Effector CD8-positive, alpha-beta T cell (primary cell): ENCODE data around the gene ARHGEF37.

Experiments used
- DNase-seq: peaks from one replicate; lab custom pipeline; 2025; lab: John Stamatoyannopoulos, UW

The ARHGEF37 gene

GRCh38 chr5:149603210-149603609 is 21.9 kb downstream of the ARHGEF37 start:
- DNase-seq, result no peak

GRCh38 chr5:149603920-149604319 is 22.6 kb downstream of the ARHGEF37 start:
- no peak for DNase-seq

DNA sequence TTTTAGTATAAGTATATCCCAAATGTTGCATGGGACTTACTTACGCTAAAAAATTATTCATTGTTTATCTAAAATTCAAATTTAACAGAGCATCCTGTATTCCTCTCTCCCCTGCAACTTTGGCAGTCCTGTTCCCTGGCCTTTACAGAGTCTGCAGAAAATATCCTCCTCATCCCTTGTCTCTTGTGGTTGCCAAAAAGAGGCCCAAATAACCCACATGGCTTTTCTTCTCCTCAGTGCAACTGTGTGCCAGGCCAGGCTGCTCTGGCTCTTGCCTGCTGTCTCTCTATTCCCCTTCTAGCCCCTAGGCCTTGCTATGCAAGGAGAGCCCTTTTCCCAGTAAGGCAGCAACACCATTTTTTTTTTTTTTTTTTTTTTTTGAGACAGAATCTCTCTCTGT is 23.0 kb downstream of the ARHGEF37 start:
- DNase-seq, result no peak

DNA sequence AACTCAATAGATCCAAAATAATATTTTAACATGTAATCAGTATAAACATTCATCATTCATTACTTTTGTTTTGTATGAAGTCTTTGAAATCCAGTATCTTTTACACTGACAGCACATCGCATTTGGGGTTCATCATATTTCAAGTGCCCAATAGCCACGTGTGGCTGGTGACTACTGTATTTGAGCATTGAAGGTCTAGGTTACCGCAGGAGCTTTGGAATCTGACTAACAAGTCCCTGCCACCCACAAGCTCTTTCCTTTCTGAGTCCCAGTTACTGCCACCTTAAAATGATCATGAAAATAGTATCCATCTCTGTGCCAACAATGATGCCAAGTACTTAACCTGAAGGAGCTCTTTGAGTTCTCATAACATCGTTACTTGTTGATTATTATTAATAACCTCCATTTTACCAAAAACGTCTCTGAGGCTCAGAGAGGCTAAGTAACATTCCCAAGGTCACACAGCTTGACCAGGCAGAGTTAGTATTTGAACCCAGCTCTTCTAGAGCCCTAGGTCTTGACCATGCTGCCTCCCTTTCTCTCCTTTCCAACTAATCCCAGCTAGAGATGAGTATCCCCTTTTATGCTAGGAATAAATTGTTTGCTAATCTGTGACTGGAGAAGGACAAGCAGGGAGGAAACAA is 24.2 kb downstream of the ARHGEF37 start:
- no peak for DNase-seq

- DNase-seq, result no peak
Observed at GRCh38 chr5:149605998-149606724, 24.9 kb downstream of the ARHGEF37 start.

- DNase-seq, result no peak
Observed at GRCh38 chr5:149608936-149609545, 27.7 kb downstream of the ARHGEF37 start.

DNA sequence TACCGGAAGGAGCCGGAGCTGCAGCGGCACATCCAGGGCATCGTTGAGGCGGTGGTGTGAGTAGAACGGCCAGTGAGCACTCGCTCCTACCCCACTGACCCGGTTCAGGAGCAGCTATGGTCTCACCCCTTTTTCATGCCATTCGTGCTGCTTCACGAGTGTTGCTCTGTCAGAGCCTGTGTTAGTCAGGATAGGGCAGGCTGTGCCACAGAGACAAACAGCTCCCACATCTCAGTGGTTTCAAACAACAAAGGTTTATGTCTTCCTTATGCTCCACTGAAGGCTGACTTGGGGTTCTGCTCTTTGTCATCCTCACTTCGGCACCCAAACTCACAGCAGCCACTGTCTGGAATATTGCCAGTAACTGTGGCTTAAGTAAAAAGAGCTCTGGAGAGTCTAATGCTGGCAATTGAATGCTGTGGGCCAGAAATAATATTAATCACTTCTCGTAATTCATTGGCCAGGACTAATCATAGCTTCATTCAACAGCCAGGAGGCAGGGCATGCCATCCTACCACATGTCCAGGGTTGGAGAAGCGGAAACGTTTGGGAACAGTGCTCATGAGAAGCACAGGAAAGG is 28.4 kb downstream of the ARHGEF37 start:
- DNase-seq, result no peak

DNA sequence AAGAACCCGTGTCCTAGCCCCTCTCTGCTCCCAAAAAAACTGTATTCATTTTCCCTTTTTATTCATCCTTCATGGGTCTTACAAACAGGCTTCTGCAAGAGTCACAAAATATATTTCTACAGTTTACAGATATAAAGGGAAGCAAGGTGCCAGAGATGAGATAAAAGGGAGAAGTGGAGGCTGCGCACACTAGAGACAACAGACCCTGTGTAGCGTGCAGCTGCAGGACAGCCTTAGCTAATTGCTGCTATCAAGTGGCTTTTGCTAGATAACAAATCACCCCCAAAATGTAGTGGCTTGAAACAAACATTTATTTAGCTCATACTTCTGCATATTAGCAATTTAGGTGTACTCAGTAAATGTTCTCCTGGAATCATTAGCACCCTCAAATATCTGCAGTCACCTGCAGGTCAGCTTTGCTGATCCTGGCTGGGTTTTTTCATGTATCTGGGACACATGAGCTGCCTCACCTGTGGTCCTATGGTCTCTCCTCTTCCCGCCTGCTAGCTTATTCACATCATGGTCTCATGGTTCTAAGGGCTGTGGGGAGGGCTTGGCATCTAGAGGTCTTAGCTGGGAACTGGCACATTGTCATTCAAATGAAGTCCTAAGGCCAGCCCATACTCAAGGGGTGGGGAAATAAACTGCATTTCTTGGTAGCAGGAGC is 29.4 kb downstream of the ARHGEF37 start:
- no peak for DNase-seq

DNA sequence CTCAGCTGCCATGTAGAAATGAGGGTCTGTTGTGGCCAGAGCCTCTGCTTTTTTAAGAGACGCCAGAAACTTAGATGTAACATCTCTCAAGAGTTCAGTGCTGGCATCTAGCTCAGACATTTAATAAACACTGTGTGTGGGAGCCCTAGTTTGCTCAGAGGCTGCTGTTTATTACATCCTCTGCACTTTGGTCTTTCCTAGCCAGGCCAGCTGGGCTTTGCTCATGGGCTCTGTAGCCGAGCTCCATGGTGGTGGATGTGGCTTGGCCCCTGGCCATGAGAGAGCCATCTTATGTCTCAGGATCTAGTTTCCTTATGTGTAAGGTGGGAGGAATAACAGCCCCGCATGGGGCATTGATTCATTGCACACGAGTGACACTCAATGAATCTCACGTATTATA is 30.0 kb downstream of the ARHGEF37 start:
- DNase-seq, result no peak

GRCh38 chr5:149614034-149614907 is 33.0 kb downstream of the ARHGEF37 start:
- no peak for DNase-seq

DNA sequence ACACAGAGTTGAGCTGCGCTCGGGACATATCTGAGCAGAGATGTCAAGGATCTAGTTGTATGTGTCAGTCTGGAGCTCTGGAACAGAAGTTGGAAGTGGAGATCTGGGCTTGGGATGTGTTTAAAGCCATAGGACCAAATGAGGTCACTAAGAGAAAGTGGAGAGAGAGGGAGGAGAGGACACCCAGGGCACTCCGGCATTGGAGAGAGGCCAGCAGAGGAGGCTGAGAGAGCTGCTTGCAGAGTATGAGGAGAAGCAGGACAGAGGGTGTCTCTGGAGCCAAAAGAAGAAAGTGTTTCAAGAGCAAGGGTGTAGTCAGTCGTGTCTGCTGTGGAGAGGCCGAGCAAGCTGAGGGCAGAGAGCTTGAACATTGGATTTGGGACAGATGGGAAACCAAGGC is 34.7 kb downstream of the ARHGEF37 start:
- DNase-seq, result no peak

GRCh38 chr5:149616727-149617285 is 35.5 kb downstream of the ARHGEF37 start:
- DNase-seq, result no peak

GRCh38 chr5:149617760-149618306 is 36.5 kb downstream of the ARHGEF37 start:
- DNase-seq, result no peak

GRCh38 chr5:149618581-149619248 is 37.4 kb downstream of the ARHGEF37 start:
- DNase-seq, result no peak

DNA sequence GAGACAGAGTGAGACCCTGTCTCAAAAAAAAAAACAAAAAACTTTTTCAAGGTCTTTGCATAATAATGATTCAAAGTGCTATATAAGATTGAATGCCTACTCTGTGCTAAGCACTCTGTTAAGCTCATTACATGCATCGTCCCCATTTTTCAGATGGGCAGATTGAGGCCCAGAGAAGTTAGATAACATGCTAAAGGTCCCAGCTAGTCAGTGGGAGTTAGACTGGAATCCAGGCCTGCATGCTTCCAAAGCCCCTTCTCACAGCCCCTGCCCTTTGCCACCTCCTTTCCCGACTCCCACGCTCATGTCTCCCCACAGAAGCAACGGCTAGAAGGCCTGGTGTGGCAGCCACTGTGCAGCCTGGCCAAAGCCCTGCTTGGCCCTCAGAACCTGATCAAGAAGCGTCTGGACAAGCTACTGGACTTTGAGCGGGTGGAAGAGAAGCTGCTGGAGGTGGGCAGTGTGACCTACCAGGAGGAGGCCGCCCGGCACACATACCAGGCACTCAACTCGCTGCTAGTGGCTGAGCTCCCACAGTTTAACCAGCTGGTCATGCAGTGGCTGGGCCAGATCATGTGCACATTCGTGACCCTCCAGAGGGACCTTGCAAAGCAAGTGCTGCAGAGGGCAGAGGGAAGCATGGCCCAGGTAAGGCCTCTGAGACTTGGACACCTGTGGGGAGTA is 40.3 kb downstream of the ARHGEF37 start:
- DNase-seq, result no peak

DNA sequence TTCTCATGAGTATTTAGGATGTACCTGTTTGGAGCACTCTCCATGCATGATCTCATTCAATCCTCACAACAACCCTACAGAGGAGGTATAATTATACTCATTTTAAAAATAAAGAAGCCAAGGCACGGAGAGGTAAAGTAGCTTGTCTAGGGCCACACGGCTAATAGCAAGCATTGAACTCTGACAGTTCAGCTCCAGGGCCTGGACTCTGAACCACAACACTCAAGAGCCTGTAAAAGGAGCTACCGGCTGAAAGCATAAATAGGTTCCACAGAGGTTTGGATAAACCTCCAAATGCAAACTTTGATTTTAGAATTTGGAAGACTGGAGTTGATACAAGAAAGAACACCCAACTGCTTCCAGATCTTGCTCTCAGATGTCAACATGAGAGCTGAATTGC is 41.2 kb downstream of the ARHGEF37 start:
- DNase-seq, result no peak

- no peak for DNase-seq
Observed at GRCh38 chr5:149623473-149623872, 42.2 kb downstream of the ARHGEF37 start.

- DNase-seq, result no peak
Observed at GRCh38 chr5:149627070-149627469, 45.8 kb downstream of the ARHGEF37 start.

GRCh38 chr5:149628221-149628620 is 46.9 kb downstream of the ARHGEF37 start:
- DNase-seq, result no peak
